ENCODE measurements around the gene HYDIN.

HYDIN gene

GRCh38 chr16:70775399-70775798, 455.1 kb downstream of the HYDIN start:
- TF ChIP-seq SNAI2 (CRISPR knock-in tag; IDR thresholded peaks at IDR 0.05) (no peak), POU6F1 (CRISPR knock-in tag; IDR thresholded peaks at IDR 0.05; ENCODE audit: borderline replicate concordance, low read depth) (no peak)
- no peak for ATAC-seq

DNA sequence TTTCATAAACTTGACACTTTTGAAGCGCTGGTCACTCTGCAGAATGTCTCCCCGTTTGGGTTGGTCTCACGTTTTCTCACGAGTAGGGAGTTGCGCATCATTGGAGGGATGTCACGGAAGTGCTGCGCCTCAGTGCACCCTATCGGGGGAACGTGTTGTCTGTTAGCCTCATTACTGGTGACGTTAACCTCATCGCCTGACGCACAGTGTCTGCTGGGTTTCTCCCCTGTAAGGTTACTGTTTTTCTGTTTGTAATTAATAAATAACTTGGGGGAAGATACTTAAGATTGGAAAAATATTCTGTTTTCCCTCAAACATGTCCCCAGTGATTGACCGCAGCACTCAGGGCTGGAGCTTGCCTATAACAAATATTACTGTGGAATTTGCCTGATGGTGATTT, 456.3 kb downstream of the HYDIN start:
- ATAC-seq: no peak
- TF ChIP-seq BACH2 (CRISPR knock-in tag; IDR thresholded peaks at IDR 0.05; ENCODE audit: borderline replicate concordance) (no peak), GLIS3 (CRISPR knock-in tag; IDR thresholded peaks at IDR 0.05) (no peak), CREB5 (CRISPR knock-in tag; IDR thresholded peaks at IDR 0.05; ENCODE audit: low read depth) (no peak), ZFP3 (CRISPR knock-in tag; IDR thresholded peaks at IDR 0.05) (no peak), ARNTL (CRISPR knock-in tag; IDR thresholded peaks at IDR 0.05; ENCODE audit: borderline replicate concordance, low read depth) (no peak), ISL1 (CRISPR knock-in tag; IDR thresholded peaks at IDR 0.05) (no peak)
- TF ChIP-seq, protein P1, sequence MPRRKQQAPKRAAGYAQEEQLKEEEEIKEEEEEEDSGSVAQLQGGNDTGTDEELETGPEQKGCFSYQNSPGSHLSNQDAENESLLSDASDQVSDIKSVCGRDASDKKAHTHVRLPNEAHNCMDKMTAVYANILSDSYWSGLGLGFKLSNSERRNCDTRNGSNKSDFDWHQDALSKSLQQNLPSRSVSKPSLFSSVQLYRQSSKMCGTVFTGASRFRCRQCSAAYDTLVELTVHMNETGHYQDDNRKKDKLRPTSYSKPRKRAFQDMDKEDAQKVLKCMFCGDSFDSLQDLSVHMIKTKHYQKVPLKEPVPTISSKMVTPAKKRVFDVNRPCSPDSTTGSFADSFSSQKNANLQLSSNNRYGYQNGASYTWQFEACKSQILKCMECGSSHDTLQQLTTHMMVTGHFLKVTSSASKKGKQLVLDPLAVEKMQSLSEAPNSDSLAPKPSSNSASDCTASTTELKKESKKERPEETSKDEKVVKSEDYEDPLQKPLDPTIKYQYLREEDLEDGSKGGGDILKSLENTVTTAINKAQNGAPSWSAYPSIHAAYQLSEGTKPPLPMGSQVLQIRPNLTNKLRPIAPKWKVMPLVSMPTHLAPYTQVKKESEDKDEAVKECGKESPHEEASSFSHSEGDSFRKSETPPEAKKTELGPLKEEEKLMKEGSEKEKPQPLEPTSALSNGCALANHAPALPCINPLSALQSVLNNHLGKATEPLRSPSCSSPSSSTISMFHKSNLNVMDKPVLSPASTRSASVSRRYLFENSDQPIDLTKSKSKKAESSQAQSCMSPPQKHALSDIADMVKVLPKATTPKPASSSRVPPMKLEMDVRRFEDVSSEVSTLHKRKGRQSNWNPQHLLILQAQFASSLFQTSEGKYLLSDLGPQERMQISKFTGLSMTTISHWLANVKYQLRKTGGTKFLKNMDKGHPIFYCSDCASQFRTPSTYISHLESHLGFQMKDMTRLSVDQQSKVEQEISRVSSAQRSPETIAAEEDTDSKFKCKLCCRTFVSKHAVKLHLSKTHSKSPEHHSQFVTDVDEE (CRISPR knock-in tag; IDR thresholded peaks at IDR 0.05): no peak

DNA sequence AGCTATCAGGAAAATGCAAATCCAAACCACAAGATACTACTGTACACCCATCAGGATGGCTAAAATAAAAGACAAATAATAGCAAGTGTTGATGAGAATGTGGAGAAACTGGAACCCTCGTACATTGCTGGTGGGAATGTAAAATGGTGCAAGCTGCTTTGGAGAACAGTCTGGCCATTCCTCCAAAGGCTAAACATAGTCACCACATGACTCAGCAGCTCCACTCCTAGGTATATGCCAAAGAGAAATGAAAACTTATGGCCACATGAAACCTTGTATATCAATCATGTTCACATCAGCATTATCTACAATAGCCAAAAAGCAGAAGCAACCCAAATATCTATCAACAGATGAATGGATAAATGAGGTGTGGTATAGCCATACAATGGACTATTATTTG, 458.0 kb downstream of the HYDIN start:
- TF ChIP-seq ZNF8 (CRISPR knock-in tag; IDR thresholded peaks at IDR 0.05): no peak
- TF ChIP-seq ZNF70 (CRISPR knock-in tag; IDR thresholded peaks at IDR 0.05): no peak
- TF ChIP-seq, protein P2, sequence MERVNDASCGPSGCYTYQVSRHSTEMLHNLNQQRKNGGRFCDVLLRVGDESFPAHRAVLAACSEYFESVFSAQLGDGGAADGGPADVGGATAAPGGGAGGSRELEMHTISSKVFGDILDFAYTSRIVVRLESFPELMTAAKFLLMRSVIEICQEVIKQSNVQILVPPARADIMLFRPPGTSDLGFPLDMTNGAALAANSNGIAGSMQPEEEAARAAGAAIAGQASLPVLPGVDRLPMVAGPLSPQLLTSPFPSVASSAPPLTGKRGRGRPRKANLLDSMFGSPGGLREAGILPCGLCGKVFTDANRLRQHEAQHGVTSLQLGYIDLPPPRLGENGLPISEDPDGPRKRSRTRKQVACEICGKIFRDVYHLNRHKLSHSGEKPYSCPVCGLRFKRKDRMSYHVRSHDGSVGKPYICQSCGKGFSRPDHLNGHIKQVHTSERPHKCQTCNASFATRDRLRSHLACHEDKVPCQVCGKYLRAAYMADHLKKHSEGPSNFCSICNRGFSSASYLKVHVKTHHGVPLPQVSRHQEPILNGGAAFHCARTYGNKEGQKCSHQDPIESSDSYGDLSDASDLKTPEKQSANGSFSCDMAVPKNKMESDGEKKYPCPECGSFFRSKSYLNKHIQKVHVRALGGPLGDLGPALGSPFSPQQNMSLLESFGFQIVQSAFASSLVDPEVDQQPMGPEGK (CRISPR knock-in tag; IDR thresholded peaks at IDR 0.05; ENCODE audit: borderline replicate concordance): no peak
- TF ChIP-seq PPARA (CRISPR knock-in tag; IDR thresholded peaks at IDR 0.05; ENCODE audit: borderline replicate concordance): no peak
- TF ChIP-seq, protein P1 (CRISPR knock-in tag; IDR thresholded peaks at IDR 0.05): no peak
- TF ChIP-seq CREB5 (CRISPR knock-in tag; IDR thresholded peaks at IDR 0.05; ENCODE audit: low read depth): no peak
- no peak for TF ChIP-seq SNAI2 (CRISPR knock-in tag; IDR thresholded peaks at IDR 0.05)
- no peak for TF ChIP-seq ESRRG (CRISPR knock-in tag; IDR thresholded peaks at IDR 0.05)
- no peak for TF ChIP-seq ZC3H10 (CRISPR knock-in tag; IDR thresholded peaks at IDR 0.05)
- no peak for TF ChIP-seq RARB (CRISPR knock-in tag; IDR thresholded peaks at IDR 0.05)
- no peak for TF ChIP-seq TOX (CRISPR knock-in tag; IDR thresholded peaks at IDR 0.05; ENCODE audit: borderline replicate concordance)
- TF ChIP-seq GLIS3 (CRISPR knock-in tag; IDR thresholded peaks at IDR 0.05): no peak
- TF ChIP-seq ZFP3 (CRISPR knock-in tag; IDR thresholded peaks at IDR 0.05): no peak
- no peak for TF ChIP-seq ZFP30 (CRISPR knock-in tag; IDR thresholded peaks at IDR 0.05)
- TF ChIP-seq ISL1 (CRISPR knock-in tag; IDR thresholded peaks at IDR 0.05): no peak
- TF ChIP-seq BACH2 (CRISPR knock-in tag; IDR thresholded peaks at IDR 0.05; ENCODE audit: borderline replicate concordance): no peak
- no peak for TF ChIP-seq OSR1 (CRISPR knock-in tag; IDR thresholded peaks at IDR 0.05)
- no peak for TF ChIP-seq CSDC2 (CRISPR knock-in tag; IDR thresholded peaks at IDR 0.05)
- no peak for TF ChIP-seq ZNF565 (CRISPR knock-in tag; conservative IDR thresholded peaks at IDR 0.05; ENCODE audit: low read depth)
- TF ChIP-seq POU6F1 (CRISPR knock-in tag; IDR thresholded peaks at IDR 0.05; ENCODE audit: borderline replicate concordance, low read depth): no peak
- ATAC-seq: no peak

Measured in SK-N-SH treated with all-trans-retinoic acid at 6 μM for 48 hours (cell line).